Activated T-cell treated with anti-CD3 and anti-CD28 coated beads for 24 hours (primary cell): ENCODE results near the gene PHKA2.

ENCODE experiments used
- DNase-seq: peaks from one replicate; pipeline ENCODE4 v3.0.0-alpha.2; 2020; ENCODE audit warnings: low read depth

Gene PHKA2

DNA sequence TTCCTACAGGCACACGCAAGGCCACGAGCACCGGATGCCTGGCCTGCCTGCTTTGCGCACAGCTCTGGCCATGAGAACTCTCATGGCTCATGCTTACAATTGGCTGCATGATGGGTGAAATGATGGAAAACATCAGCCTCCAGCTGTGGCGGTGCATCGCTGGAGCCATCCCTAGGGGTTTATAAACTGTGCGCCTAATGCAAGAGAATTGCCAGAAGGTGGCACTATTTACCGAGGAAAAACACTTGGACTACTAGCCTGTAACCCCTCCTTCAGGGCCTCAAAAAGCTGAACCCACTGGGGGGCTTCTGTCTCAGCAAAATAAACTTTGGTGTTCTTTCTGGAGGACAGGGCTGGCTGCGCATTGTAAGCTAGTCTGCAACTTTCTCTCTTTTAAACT is 51.9 kb downstream of the PHKA2 start:
- no peak for DNase-seq

DNA sequence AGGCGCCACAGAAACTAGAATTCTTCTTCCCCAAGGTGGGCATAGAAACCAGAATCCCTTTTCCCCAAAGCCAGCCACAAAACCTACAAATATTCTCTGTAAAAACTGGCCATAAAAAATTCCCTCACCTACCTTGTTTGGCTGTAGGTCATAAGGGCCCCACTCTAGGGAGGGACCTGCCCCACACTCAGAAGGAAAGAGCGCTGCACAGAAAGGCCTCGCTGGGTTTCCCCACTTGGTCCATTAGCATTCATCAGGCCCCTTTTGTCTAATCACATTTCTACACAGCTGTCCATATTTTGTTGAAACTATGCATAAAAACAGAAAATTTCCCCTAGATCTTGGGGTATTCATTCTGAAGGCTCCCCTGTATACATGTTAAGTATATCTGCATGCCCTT is 54.1 kb downstream of the PHKA2 start:
- no peak for DNase-seq

DNA sequence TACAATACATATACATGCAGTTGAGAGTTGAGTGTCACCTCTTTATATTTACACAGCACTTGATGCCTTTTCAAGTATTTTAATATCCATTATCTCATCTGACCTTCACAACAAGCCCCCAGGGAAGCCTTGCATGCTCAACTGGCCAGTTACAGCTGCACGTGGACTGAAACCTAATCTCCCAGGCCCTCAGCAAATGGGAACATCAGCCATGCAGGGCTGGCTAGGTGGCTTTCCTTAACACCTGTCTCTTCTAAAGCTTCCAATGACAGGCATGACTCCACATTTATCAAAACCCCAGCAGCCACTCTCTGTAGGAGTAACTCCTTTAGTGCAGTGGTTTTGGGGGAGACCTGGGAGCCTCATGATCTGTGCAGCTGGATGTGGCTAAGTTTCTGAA is 56.4 kb downstream of the PHKA2 start:
- DNase-seq: no peak

DNA sequence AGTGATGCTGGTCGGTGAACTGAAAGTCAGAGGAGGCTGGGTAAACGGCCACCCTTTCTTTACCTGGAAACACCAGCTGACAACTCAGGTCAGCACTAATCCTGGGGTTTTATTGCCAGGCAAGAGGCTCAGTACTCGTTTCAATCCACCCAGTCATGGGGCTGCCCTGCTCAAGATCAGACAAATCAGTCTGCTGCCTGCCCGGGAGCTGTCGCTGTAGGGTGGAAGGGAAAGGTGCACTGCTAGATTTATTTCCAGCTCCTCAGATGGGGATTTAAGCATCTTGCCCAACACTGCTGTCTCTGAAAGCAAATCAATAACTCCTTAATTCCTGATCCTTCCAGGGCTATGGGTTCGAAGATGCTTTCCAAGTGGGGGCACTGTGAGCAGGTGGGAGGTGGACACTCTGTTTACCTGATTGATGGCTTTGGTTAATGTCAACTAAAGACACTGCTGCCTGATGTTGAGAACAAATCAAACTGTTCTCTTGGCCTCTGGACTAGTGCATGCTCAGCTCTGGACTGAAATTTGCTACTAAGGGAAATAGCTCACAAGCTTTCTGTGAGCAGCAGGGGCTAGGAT is 59.3 kb downstream of the PHKA2 start:
- no peak for DNase-seq

DNA sequence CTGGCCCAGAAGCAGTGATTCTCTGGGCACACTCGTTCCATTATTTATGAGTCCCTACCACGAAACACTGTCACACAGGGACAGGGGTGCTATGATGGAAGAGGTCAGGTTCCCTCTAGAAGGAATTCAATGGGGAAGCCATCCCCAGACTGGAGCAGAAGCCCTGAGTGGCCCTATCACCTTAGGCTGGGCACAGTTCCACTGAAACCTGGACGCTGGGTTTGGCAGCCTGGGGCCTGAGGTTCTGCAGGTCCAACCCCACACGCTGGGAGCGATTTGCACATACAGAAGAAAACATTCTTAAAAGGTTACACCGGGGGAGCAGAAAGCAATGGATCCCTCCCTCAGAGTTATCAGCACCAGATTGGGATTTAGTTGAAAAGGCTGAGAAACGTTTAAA is 63.3 kb downstream of the PHKA2 start:
- no peak for DNase-seq

DNA sequence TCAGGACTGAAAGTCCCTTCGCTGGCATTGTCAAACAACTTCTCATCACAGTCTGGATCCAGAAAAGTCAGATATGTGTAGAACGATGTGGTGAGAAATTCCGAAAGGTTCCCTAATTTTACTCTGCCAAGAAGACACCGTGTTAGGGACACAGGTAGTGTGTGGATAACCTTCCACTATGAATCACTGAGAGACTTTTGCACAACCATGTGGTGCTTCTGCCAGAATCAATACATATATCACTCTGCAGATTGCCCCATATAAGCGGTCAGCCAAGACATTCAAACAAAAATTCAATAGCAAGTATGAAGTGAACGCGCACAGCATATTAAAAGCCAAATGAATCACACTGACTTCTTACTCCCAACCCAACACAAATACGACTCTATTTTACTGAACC is 63.8 kb downstream of the PHKA2 start:
- no peak for DNase-seq

DNA sequence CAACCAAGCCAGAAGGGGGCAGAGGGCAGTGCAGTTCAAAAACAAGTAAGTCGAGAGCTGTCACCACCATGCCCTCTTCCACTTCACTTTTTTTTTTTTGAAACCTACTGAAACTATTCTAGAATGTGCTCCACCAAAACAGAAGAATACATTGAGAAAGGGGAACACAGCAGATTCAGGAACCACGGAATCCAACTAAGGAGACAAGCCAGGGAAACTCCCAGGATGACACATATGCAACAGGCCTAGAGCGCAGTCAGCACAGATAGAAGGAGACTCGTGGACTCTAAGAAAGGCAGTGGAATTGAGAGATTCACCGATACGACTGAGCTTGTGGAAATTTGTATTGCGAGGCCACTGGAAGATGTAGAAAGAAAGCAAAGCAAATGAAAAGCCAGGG is 66.1 kb downstream of the PHKA2 start:
- no peak for DNase-seq

DNA sequence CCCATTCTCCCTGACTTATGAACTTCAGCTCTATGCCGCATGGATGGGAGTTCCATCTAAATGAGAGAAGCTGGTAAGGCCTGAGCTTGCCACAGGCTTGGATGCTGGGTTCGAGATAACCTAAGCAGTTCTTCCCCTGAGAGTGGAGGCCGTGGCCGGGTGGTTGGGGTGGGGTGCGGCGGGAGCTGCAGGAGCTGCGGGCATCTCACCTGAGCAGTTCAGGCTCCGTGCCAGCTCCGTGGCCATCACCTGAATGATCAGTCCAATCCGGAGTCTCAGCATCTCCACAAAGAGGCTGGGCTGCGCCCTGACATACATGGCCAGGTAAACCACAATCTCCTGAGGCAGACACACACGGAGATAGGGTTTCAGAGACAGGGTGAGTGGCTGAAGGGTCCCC is 77.6 kb downstream of the PHKA2 start:
- DNase-seq: no peak

DNA sequence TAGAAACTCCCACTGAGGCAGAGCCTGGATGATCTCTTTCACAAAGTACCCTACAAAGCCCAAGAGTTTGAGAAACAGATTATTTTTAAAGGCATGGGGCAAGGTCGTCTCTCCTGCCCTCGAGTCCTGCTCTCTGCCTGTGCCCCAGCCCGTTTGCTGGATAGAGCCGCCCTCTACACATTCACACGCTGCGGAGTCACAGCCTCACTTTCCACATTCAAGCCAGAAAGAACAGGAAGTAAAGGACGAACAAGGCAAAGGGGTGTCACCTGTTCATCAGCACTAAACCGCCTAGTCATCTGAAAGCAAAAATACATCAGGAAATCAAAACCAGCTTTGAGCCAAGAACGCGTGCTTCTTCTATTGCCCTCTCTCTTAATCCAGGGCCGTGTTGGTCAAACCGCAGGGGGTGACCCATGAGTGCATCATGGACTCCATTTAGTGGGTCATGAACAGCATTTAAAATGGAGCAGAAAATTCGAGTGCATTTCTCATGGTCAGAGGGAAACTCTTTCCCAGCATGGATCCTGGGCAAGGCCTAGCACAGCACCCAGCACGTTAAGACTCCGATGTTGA is 83.4 kb downstream of the PHKA2 start:
- DNase-seq: no peak

DNA sequence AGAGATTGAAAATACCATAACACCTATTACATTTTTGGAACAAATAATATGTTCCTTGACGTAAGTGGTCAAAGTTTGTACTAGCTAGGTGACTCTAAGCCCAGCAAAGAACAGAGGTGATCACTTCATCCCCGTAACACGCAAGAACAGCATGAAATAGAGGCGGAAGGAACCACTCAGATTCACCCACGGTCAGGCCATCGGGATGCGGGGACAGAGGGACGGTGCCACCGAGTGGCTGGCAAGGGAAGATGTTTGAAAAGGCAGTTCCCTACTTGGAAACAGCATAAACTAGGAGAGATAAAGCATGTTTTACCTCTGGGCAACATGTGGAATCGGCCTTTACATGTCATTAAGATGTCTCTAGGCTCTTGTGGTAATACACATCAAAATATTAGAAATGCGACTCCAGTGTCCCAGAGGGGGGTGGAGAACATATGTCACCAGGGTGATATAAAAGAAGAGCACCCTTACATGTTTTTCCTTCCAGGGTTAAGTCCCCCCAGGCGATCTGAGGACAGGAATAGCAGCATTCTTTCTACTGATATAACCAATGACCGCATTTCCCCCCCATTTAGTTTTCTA is 84.0 kb downstream of the PHKA2 start:
- no peak for DNase-seq

DNA sequence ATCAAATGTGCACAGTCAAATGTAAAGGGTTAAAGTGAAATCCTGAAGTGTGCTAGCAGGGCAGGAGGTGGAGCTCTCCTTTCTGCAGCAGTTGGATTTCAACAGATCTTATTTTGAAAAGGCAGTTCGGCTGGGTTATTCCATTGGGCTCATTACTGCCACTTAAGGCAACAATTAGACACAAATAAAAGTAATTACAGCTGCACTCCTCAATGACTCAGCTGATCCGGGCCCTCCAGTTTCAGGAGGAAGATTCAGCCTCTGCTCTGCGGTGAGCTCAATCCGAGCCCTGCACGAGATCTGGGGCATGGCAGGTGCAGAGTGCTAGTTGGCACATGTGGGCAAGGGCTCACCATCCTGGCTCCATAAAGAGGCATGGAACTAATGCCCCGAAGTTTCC is 85.4 kb downstream of the PHKA2 start:
- DNase-seq: no peak

DNA sequence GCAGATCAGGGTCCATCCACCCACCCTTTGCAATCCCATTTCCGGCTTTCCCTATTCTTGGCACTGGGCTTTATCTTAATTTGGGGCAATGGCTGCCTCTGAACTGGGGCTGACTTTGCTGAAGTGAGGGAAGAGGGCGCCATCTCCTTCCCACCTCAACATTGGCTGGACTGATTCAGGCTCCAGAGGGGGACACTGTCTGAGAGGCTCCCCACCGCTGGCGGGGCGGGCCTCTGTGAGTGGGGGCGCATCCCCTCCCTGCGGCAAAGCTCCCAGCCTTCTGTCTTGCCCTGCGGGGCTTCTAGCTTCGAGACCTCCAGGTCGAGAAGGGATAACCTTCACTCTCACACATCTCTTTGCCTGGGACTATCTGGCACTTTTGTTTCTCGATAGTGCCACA is 85.8 kb downstream of the PHKA2 start:
- no peak for DNase-seq

DNA sequence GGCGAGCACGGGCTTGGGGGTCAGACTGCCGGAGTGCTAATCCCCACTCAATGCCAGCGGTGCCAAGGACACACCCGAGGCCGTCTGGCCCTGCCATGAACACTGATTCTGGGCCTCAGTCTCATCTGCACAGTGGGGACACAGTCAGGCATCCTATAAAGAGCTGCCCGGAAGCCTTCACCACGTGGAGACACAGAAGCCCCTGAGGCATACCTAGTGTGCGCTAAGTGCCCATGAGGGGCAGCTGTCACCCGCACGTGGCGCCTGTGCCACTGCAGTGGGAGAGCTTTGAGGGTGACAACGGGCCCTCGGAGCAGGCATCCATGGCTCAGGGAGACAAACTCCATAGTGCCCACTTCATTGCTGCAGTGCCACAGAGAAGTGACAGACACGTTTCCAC is 86.3 kb downstream of the PHKA2 start:
- no peak for DNase-seq

DNA sequence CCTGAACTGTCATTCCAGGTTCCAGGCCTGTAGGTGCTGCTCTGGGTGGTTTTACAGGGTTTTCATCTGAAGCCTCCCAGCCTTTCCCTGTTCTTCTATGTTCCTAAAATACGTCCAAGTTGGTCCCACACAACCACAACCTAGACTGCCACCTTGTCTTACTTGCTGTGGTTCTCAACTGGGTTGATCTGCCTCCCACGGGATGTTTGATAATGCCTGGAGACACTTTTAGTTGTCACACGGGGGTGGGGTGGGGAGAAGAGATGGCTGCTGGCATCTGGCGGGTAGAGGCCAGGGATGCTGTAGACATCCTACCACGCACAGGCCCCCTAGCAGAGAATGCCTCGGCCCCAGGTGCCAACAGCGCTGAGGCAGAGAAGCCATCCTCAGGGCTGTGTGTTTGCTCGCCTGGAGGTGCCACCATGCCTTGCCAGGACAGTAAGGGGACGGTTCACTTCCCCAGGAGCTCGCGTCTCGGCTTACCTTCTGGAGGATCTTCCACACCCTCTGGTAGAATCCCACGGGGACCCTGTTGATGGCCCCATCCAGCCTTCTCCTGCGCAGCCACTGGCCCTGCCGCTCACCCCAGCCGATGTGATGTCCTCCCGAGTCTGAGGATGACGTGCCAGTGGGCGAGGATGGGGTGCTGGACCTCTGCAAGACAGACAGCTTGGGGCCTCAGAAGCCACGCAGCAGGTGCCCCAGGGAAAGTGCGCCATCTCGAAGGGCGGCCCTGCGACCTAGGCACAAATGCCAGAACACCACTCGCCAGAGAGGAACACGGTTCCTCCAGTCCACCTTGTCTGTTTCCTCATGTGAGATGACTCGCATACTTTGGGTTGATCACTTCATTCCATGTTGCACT is 87.0 kb downstream of the PHKA2 start:
- DNase-seq: no peak

DNA sequence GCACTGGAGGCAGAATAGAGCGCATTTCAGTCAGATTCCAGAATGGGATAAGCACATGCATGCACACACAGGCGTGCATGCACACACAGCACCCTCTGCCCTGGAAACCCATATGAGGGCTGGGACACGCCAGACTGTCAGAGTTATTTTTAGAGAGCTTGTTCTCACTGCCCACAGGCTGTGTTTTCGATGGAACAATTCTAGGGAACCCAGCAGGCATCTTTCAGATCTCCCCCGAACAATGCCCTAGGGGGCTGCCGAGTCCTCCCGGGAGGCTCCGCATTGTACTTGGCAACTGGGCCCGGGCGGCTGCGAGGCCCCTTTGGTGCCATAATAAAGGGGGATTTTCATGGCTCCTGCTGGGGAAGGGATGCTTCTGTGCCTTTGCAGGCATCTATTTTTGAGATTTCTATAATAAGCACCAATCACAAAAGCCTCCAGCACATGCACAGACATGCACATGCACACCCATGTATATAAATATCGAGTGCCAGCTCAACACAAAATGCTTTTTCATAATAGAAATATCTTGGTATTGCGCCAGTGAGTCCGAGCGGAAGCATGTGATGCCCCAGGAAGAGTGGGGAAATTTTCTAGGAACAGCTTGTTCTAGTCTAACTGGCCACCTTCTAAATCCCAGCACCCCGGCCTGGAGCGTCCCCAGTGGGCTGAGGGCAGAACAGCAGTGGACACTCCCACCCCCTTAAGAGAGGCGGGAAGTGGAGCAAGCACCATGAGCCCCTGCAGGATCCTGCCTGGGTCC is 88.5 kb downstream of the PHKA2 start:
- no peak for DNase-seq

DNA sequence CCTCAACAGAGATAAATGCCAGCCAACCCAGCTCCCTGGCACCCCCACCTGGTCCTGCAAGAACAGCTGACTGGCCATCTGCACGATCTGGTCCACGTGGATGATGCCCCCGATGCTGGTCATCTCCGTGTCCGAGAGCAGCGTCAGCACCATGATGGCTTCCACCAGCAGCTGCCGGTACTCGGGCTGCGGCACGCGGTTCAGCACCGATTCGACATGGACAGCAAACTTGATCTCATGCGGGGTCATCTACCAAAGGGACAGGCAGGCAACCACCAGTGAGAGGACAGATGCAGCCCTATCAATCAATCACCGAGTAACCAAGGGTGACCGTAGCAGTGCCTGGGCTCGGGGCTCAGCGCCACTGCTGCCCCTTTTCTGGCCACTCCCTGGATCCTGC is 89.8 kb downstream of the PHKA2 start:
- DNase-seq: no peak

DNA sequence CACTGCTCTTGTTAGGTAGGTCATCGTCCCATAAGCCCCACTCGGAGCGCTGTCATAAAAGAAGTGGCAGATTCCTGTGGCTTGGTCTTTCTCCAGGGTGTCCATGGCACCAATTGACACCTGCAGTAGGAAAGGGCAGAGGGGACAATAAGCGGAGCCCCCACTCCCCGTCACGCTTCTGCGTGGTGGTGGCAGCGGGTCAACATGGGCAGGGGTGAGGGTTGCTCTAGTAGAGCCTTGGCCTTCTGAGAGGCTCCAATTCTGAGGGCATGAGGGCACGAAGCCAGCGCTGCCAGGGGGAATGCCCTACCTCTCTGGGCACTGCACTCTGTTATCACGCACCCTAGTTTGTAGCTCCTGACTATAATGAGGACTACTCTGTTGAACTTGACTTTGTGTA is 90.4 kb downstream of the PHKA2 start:
- no peak for DNase-seq

DNA sequence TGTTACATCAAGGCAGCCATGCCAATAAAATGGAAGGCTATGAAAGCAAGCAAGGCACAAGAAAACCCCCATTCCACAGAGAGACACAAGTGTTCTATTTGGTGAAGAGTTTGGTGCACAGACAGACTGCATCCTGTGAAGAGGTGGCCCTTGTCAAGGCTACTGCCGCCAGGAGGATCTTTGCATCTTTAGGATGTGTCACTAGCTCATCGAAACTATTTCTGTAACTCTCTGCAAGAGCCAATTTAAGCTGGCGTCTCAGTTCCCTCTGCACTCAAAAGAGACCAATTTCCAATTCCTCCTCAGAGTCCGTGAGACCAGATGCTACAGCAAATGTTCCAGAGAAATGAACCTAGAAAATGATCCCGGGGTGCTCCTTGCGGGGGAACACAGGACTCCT is 91.0 kb downstream of the PHKA2 start:
- DNase-seq: no peak

DNA sequence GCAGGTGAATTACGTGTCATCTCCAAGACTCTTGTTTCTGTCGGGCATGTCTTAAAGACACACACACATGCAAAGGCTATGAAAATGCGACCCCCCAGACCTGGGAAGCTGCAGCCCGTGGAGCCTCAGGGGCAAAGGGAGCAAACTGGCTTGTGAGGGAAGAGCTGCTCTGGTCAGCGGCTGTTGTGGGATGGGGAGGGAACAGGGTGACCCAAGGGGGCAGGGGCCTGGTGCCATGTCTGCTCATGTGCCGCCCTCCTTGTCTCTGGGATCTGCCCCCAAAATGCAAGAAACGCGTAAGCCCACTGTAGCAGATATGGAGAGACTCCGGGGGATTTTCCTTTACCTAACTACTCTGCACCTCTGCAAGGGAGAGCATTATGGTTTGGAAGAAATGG is 92.4 kb downstream of the PHKA2 start:
- no peak for DNase-seq

DNA sequence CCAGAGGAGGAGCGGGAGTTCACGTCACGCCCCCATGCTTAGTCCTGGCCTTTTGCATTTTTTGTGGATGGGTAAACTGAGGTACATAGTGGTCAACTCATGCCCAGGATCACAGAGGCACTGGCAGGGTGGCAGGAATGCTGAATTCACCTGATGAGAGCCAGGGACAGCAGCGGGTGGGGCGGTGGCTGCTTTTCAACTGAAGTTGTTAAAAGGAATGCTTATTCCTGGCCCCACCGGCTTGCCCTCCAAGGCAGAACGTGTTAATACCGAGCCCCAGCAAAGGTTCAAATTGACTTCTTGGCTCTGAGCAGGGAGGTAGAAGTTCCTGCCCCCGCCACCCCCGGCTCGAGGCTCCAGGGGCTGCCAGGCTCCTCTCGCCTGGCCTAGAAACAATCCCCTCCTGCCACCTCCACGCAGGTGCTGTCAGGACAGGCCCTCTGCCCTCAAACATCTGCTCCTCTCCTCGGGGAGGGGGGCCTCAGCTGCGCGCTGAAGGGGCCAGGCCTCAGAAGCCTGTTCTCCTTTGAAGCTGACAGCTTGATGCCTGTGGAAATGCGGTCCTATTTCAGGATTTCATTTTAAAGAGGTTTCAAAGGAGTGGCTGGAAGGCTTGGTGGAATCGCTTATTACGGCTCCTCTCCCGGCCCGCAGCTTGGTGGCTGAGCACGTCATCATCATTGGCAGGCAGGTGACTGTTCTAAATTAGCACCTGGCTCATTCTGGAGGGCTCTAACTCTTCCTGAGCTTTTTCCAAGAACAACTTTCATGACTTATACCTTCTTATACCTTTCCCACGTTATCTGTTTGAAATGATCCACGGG is 93.0 kb downstream of the PHKA2 start:
- no peak for DNase-seq

DNA sequence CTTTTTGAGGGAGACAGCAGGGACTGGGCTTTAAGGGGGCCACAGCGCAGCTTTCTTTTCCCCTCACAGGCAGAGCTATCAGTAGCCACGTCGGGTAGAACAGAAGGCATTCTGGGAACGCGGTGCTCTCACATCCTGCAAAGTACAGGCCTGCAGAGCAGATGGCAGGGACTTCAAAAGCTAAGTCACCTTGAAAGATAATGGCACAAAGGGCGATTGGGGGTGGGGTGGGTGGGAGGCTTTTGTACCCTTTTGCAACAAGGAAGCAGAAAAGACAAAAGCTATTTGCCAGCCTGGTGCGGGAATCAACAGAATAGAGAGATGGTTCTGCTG is 93.9 kb downstream of the PHKA2 start:
- DNase-seq: no peak
